Mesenteric fat pad (tissue), 1 donor: ENCODE data around the gene KCNQ5. TPM values are rescaled to one million over a fixed set of nuclear protein-coding genes. Genes with fewer than 3 reads are reported as not detected.

ENCODE experiments used
- DNase-seq: peaks from one replicate; pipeline ENCODE4 v3.0.0-alpha.2; 2020; ENCODE audit warnings: low spot score
- total RNA-seq: library from RNA; stranded (reverse); fragmentation: NEBNext Ultra II Directional; extraction: Animal tissue kit (Norgen Biotek cat#: 25700); gene quantifications from one replicate; pipeline ENCODE4 v1.2.1, GENCODE V29; 2021
- donor health status: DM: yes; HTN: yes; CAD: no.

The KCNQ5 gene
- total RNA-seq, 1 donor from 2014 or later: not detected

GRCh38 chr6:73108949-73109348, 487.1 kb downstream of the KCNQ5 start:
- no peak for DNase-seq

DNA sequence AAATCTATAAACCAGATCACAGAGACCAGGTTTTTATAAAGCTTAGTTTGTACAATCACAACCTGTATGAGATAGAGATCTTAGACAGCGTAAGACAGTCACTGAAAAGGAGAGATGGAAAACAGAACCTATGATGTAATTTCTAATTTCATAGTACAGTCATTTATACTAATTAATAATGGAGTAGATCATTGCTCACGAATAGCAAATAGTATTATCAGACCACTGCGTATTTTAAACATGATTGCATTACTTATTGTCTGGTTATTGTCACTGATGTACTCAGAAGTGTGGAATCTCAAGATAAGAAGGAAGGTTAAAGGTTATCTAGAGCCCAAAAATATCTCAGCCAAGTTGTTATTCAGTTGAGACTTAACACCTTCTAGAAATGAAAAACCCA, 487.8 kb downstream of the KCNQ5 start:
- DNase-seq: no peak

- no peak for DNase-seq
Measured at GRCh38 chr6:73116330-73116729, 494.5 kb downstream of the KCNQ5 start.

DNA sequence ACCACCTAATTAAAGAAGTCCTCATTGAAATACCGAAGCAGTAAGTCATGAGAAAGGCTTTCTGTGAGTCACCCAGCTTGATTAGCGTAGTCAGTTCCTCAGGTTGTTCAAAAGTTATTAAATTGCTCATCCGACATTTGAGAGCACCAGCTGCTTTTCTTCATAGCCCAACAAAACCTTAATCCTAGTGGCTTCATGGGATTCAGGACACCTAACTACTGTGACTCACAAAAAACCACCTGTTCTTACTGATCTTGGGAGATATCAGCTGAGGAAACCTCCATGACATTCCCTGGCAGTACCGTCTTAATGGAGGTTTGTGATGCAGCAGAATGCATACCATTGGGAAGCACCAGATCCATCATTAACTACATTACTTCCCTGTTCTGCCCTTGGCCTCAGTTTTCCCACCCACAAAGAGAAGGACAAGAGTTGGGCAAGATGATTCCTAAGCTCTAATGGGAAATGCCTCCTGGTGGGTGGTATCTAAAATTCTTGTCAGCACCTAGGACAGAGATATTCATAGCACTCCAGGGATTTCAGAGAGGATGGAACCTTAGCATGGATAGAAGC, 499.6 kb downstream of the KCNQ5 start:
- DNase-seq: no peak

GRCh38 chr6:73123632-73124329, 501.9 kb downstream of the KCNQ5 start:
- DNase-seq: no peak

- DNase-seq: no peak
Measured at GRCh38 chr6:73129653-73130443, 508.0 kb downstream of the KCNQ5 start.

GRCh38 chr6:73131706-73132105, 509.8 kb downstream of the KCNQ5 start:
- no peak for DNase-seq

DNA sequence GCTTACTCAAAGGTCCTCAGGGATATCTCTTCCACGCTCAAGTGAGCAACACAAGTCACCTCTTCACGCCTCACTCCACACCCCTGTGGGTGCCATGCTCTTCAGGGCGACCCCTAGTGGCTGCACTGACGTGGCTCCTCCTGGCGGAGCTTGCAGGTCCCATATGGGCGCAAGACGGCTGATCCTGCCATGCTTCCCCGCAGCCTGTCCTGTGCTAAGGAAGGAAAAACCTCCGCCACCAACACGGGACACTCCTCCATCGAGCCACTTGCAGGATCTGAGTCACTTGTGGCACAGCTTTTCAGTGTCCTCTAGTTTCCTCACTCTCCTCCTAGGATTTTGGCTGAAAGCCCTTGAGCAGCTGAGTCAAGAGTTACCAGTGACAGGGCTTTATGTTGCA, 512.7 kb downstream of the KCNQ5 start:
- DNase-seq: no peak

DNA sequence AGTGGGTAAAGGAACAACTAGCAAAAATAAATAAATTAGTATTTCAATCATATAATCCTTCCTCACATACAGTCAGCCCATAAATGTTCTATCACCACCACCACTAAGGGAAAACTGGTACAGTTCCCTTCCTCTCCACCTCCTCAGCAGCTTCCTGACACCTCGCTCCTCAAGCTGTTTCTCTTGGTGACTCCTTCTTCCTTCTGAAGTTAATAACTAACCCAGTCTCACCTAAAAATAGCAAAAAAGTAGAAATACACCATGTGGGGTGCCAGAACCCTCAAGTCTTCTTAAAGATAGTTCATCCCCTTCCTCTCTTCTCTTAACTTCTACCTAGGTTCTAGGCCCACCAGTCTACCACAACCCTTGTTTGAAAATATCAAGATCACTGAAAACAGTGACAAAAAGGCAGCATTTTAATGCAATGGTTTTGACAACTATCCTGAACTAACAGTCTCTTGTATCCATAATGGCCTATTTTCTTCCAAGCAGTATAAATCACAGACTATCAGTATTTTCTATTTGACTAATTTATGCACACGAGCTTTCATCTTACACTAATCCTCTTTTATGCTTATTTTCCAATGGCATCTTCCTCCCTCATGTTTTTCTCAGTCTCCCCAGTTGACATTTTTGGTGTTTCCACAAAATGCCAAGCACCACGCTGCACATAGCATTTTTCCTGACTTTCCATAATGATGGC, 518.0 kb downstream of the KCNQ5 start:
- no peak for DNase-seq

DNA sequence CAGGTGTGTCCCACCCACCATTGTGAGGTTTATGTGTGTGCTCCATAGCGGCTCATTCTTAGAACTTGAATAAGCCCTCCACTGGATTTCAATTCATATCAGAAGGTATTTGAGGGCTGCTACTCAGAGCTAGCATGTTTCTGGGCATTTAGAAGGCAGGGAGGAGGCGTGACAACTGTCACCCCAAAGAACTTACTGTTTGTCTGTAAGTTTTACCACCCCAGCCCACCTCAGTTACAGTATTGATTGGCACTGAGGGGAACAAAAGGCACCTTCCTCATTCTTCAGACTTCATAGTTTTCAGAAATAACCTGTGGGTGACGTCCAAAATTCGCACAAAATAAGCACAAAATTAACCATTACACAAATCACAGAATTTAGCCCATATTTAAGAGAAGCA, 521.7 kb downstream of the KCNQ5 start:
- DNase-seq: no peak

GRCh38 chr6:73144516-73144915, 522.7 kb downstream of the KCNQ5 start:
- no peak for DNase-seq

GRCh38 chr6:73145690-73146089, 523.8 kb downstream of the KCNQ5 start:
- no peak for DNase-seq

- DNase-seq: no peak
Measured at GRCh38 chr6:73151732-73152131, 529.9 kb downstream of the KCNQ5 start.

GRCh38 chr6:73152556-73152955, 530.7 kb downstream of the KCNQ5 start:
- no peak for DNase-seq

GRCh38 chr6:73152966-73153757, 531.3 kb downstream of the KCNQ5 start:
- DNase-seq: no peak

DNA sequence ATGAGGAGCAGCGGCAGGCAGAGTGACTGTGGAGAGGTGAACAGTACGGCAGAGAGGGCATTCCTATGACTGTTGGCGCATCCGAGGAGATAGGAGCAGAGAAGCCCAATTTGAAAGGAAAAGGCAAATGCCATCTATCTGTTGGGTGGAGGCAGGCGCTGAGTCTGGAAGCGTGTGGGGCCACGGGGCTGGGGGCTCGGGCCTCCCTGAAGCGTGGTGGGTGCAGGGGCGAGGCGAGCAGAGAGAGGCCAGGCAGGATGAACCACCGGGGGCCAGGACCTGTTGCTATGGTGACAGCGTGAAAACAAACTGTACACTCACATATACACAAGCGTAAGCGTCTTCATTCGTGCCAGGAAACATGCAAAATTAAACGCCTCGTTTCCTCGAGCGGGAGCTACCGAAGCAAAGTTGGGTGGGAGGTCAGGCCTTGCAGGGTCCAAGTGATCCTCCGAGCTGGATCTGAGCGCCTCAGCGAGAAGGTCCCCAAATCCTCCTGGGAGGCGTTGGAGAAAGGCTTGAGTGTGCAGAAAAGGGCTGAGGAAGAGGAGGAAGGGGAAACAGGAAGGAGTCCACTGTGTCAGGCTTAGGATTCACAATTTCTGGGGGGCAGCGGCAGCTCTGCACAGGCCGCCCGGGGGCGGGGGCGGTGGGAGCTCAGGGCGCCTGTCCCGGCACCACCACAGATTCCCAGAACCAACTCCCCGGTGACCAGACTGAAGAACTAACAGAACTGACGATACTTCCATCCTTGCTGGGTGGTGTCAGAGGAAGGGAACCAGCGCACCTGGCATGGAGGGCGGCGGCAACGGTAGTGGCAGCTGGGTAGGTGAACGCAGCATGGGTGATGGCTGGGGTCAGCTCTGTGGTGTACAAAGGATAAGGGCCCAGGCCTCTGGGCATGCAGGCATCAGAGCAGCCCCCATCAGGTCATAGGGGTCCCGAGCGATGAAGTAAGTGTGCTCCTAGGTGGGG, 535.2 kb downstream of the KCNQ5 start:
- no peak for DNase-seq

GRCh38 chr6:73157870-73158269, 536.0 kb downstream of the KCNQ5 start:
- no peak for DNase-seq

DNA sequence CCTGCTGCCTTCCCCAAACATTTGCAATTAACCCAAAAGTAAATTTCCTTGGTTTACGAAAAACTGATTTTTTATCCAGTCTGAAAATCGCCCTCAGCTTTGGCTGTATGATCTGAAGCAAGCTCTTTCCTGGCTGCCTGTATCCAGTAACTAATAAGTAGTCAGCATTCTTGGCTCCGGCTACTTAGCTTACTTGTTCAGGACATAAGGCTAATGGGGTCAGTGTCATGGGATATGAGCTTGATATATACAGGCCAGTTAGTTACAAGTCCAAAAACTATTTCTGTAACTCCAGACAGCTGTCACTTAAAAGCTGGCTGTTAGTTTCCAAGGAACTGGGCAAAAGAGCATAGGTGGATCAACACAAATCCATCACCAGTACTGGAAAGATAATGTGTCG, 547.2 kb downstream of the KCNQ5 start:
- no peak for DNase-seq

- no peak for DNase-seq
Measured at GRCh38 chr6:73169633-73170032, 547.8 kb downstream of the KCNQ5 start.

GRCh38 chr6:73174646-73175045, 552.8 kb downstream of the KCNQ5 start:
- DNase-seq: no peak
